ENCODE results near the gene EDDM13.

EDDM13 gene

GRCh38 chr19:56319991-56320390 is 47.4 kb downstream of the EDDM13 start:
- in situ Hi-C loops (cut with MboI; ENCODE audit: low sequenced_read_pairs): no loop called here

- in situ Hi-C loops (cut with MboI; ENCODE audit: low sequenced_read_pairs): no loop called here
These were observed 48.9 kb downstream of the EDDM13 start for GRCh38 chr19:56321254-56321988.

GRCh38 chr19:56321989-56322440 is 49.5 kb downstream of the EDDM13 start:
- in situ Hi-C loops (cut with MboI; ENCODE audit: low sequenced_read_pairs): no loop called here

- in situ Hi-C loops (cut with MboI; ENCODE audit: low sequenced_read_pairs): no loop called here
These were observed 51.9 kb downstream of the EDDM13 start for GRCh38 chr19:56324436-56324835.

- in situ Hi-C loops (cut with MboI; ENCODE audit: low sequenced_read_pairs): loop anchor here (10.0 kb wide), 1 partner anchor 68 kb away; no protein-coding TSS in a partner anchor
These were observed 60.1 kb downstream of the EDDM13 start for GRCh38 chr19:56332695-56333094.

- in situ Hi-C loops (cut with MboI; ENCODE audit: low sequenced_read_pairs): loop anchor here (10.0 kb wide), 1 partner anchor 69 kb away; no protein-coding TSS in a partner anchor
These were observed 61.0 kb downstream of the EDDM13 start for GRCh38 chr19:56333506-56333905.

GRCh38 chr19:56335371-56335770 is 62.8 kb downstream of the EDDM13 start:
- in situ Hi-C loops (cut with MboI; ENCODE audit: low sequenced_read_pairs): loop anchor here (10.0 kb wide), 1 partner anchor 71 kb away; no protein-coding TSS in a partner anchor

- in situ Hi-C loops (cut with MboI; ENCODE audit: low sequenced_read_pairs): loop anchor here (10.0 kb wide), 1 partner anchor 72 kb away; no protein-coding TSS in a partner anchor
These were observed 64.5 kb downstream of the EDDM13 start for GRCh38 chr19:56337077-56337476.

- in situ Hi-C loops (cut with MboI; ENCODE audit: low sequenced_read_pairs): loop anchor here (10.0 kb wide), 1 partner anchor 74 kb away; no protein-coding TSS in a partner anchor
These were observed 66.5 kb downstream of the EDDM13 start for GRCh38 chr19:56339031-56339430.

- in situ Hi-C loops (cut with MboI; ENCODE audit: low sequenced_read_pairs): no loop called here
These were observed 69.4 kb downstream of the EDDM13 start for GRCh38 chr19:56341948-56342347.

- in situ Hi-C loops (cut with MboI; ENCODE audit: low sequenced_read_pairs): no loop called here
These were observed 74.7 kb downstream of the EDDM13 start for GRCh38 chr19:56347163-56347778.

- in situ Hi-C loops (cut with MboI; ENCODE audit: low sequenced_read_pairs): no loop called here
These were observed 75.8 kb downstream of the EDDM13 start for GRCh38 chr19:56348289-56348877.

- in situ Hi-C loops (cut with MboI; ENCODE audit: low sequenced_read_pairs): no loop called here
These were observed 78.0 kb downstream of the EDDM13 start for GRCh38 chr19:56350416-56351045.

- in situ Hi-C loops (cut with MboI; ENCODE audit: low sequenced_read_pairs): no loop called here
These were observed 78.7 kb downstream of the EDDM13 start for GRCh38 chr19:56351208-56351607.

- in situ Hi-C loops (cut with MboI; ENCODE audit: low sequenced_read_pairs): no loop called here
These were observed 83.0 kb downstream of the EDDM13 start for GRCh38 chr19:56355517-56355916.

GRCh38 chr19:56356944-56357343 is 84.4 kb downstream of the EDDM13 start:
- in situ Hi-C loops (cut with MboI; ENCODE audit: low sequenced_read_pairs): no loop called here

Measured in HL-60/S4 treated with retinoic acid at 250 ng/mL for 4 days and 3 days (cell line).